ENCODE data around the gene IGSF21. TPM values are rescaled to one million over a fixed set of nuclear protein-coding genes. Genes with fewer than 3 reads are reported as not detected.

The IGSF21 gene
- total and polyA plus RNA-seq, 2 donors (not counting 3 experiments of a cell fraction or from before 2014, with no cell fraction given), result not detected

DNA sequence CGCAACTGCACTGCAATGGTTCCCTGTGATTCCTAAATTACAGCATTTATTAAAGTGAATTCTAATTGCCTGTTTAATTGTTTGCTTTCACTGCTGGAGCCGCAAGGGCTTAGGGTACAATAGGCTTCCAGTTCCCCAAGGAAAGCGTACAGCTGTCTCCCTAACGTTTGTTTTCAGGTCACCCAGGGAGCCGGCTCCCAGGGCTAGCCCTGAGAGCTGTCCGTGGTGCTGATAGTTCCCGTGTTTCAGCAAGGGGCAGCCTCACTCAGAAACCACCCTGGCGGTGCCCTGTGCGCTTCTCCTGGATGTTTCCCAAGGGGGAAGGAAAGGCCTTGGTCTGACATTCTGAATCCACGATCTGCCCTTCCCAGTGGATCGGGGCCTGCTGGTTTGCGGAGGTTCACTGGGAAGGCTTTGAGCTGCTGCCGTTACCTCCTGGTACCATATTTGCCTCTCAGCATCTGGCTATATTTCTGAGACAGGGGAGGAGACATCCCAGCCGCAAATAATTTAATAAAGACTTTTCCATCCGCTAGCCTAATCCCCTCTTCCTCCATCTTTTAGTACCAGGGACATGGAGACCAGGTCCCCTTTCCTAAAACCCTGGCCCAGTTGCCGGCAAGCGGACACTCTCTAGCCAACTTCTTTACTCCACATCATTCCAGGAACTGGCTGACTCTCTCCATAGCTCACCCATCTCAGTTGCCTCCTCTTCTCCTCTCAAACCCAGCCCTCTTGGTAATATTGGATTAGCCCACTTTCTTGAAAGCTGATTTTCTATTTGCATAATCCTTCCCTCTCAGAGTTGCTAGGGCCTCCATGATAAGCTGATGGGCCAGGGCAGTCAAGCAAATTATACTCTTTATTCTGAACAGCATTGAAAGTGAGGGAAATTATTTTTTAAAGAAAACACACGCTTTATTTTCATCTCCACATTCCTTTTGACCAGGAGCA, 149.0 kb downstream of the IGSF21 start:
- H4K20me1 ChIP-seq (replicated peaks; ENCODE audit: control insufficient read depth, extremely low read depth, insufficient read depth, low read length), result no peaks in the 10 kb centered on the region
- no peaks in the 10 kb centered on the region for H3K27me3 ChIP-seq (ENCODE audit: control insufficient read depth in 2 of 2, insufficient read depth in 2 of 2, low read length in 2 of 2)
- CTCF ChIA-PET, result no interaction called here
- intact Hi-C loops (cut with micrococcal nuclease) (no loop called here), dilution Hi-C loops (cut with MboI; ENCODE audit: extremely low pct_ligation_motif_present, low sequenced_read_pairs) (no loop called here)
- no peak overlapping the region for H3K9ac ChIP-seq (replicated peaks; ENCODE audit: extremely low read depth, insufficient read depth, low read length)
- H3K4me2 ChIP-seq (ENCODE audit: insufficient read depth, low read length), result no peak overlapping the region
- no peaks in the 10 kb centered on the region for H3K9me3 ChIP-seq (replicated peaks; ENCODE audit: control insufficient read depth, insufficient read depth, low read length)
- H3K4me1 ChIP-seq (ENCODE audit: control insufficient read depth, extremely low read depth, insufficient read depth, low read length), result no peaks in the 10 kb centered on the region
- H3K9me1 ChIP-seq (replicated peaks; ENCODE audit: control insufficient read depth, extremely low read depth, insufficient read depth, low read length), result no peaks in the 10 kb centered on the region
- TF ChIP-seq EZH2 (IDR thresholded peaks at IDR 0.05; ENCODE audit: borderline replicate concordance, low read depth, low read length, severe bottlenecking) (no peak), MYC (IDR thresholded peaks at IDR 0.05; ENCODE audit: low read depth, low read length) (no peak), GATA2 (IDR thresholded peaks at IDR 0.05; ENCODE audit: insufficient read depth, insufficient read length, low read depth, low read length) (no peak), POLR2A (IDR thresholded peaks at IDR 0.05; ENCODE audit: low read depth, low read length) (no peak), JUN (IDR thresholded peaks at IDR 0.05; ENCODE audit: borderline replicate concordance, insufficient read depth, insufficient read length, low read depth) (no peak), POLR2AphosphoS5 (IDR thresholded peaks at IDR 0.05; ENCODE audit: insufficient read depth, low read depth, low read length) (no peak), FOS (IDR thresholded peaks at IDR 0.05; ENCODE audit: borderline replicate concordance, insufficient read depth, low read length) (no peak)
- TF ChIP-seq, protein P1, sequence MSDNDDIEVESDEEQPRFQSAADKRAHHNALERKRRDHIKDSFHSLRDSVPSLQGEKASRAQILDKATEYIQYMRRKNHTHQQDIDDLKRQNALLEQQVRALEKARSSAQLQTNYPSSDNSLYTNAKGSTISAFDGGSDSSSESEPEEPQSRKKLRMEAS (IDR thresholded peaks at IDR 0.05; ENCODE audit: insufficient read depth, insufficient read length), result no peak
- TF ChIP-seq, protein P2, sequence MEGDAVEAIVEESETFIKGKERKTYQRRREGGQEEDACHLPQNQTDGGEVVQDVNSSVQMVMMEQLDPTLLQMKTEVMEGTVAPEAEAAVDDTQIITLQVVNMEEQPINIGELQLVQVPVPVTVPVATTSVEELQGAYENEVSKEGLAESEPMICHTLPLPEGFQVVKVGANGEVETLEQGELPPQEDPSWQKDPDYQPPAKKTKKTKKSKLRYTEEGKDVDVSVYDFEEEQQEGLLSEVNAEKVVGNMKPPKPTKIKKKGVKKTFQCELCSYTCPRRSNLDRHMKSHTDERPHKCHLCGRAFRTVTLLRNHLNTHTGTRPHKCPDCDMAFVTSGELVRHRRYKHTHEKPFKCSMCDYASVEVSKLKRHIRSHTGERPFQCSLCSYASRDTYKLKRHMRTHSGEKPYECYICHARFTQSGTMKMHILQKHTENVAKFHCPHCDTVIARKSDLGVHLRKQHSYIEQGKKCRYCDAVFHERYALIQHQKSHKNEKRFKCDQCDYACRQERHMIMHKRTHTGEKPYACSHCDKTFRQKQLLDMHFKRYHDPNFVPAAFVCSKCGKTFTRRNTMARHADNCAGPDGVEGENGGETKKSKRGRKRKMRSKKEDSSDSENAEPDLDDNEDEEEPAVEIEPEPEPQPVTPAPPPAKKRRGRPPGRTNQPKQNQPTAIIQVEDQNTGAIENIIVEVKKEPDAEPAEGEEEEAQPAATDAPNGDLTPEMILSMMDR (IDR thresholded peaks at IDR 0.05; ENCODE audit: extremely low read depth in 1 of 2, insufficient read depth in 1 of 2, low read depth in 1 of 2, low read length in 2 of 2), result no peak
- POLR2A ChIA-PET, result no interaction called here
- H3K4me3 ChIP-seq (replicated peaks in 1 of 3; ENCODE audit: insufficient read depth in 1 of 3, low read depth in 1 of 3, low read length in 3 of 3), result no peak overlapping the region
- no peaks in the 10 kb centered on the region for H3K36me3 ChIP-seq (ENCODE audit: control insufficient read depth in 2 of 2, extremely low read depth in 1 of 2, insufficient read depth in 2 of 2, low read length in 2 of 2)
- H3K27ac ChIP-seq (ENCODE audit: insufficient read depth, low read depth, low read length), result no peak overlapping the region
- no peak for DNase-seq (ENCODE audit: low read depth, low spot score)
- no peak for FAIRE-seq
- H2AFZ ChIP-seq (ENCODE audit: low read depth, low read length), result no peak overlapping the region
- no TSS peak for BruUV-seq (replicated peaks)
- H3K79me2 ChIP-seq (ENCODE audit: control insufficient read depth, insufficient read depth, low read length), result no peaks in the 10 kb centered on the region
